ACHN (cell line): ENCODE measurements around the gene XCL2.

ENCODE experiments used
- DNase-seq: peaks from one replicate; pipeline ENCODE4 v3.0.0-alpha.2; 2015
- in situ Hi-C: cut with HindIII; loops from 2 replicates; pipeline ENCODE4 v1.10.0; 2017; ENCODE audit warnings: low sequenced_read_pairs, low pct_ligation_motif_present, low pct_unique_long_range_greater_than_20kb

The XCL2 gene

GRCh38 chr1:168498956-168499687, 44.7 kb downstream of the XCL2 start:
- no peak for DNase-seq
- in situ Hi-C loops, result no loop called here

DNA sequence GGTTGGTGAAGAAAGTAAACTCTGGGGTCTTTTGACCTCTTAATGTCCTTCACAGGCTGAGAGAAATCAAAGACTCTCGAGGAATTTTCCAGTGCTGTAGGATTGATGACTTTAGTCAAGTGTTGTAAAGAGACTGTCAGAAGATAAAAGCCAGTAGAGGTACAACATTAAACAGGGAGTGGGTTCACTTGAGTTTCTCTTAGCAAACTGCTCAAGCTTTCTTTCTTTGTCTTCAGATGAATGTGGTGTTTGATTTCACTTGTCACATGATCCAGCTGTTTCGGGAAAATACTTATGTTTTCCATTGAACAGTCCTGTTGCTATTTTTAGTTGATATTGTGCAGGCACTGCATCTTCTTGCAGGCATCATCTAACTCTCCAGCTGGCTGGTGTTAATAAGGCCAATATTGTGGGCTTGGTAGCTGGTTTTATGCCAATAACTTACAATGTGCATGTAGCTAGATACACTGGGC, 45.6 kb downstream of the XCL2 start:
- in situ Hi-C loops, result no loop called here
- no peak for DNase-seq

DNA sequence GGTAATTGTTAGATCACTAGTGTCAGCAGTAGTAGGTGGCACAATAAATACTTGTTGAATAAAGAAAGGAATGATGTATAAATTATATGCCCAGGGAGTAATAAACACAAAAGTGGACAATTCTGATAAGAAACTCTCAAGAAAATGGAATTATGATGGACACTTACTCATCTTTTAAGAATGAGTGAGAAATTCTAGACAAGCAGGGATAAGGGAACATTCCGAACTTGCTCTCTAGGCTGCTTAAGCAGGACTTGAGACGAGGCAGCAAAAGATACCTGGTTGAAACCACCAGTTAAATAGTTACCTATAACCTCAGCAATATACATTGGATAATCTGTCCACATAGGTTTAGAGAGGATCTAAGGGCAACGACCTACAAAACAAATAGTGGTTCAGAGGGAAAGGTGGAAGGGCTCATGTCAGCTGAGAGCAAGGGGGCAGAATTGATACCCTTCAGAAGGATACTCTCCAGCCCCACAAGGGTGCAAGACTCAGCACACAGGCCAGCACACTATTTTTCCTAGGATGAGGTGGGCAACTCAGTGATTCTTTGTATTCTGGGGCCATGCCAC, 46.3 kb downstream of the XCL2 start:
- in situ Hi-C loops, result no loop called here
- no peak for DNase-seq

DNA sequence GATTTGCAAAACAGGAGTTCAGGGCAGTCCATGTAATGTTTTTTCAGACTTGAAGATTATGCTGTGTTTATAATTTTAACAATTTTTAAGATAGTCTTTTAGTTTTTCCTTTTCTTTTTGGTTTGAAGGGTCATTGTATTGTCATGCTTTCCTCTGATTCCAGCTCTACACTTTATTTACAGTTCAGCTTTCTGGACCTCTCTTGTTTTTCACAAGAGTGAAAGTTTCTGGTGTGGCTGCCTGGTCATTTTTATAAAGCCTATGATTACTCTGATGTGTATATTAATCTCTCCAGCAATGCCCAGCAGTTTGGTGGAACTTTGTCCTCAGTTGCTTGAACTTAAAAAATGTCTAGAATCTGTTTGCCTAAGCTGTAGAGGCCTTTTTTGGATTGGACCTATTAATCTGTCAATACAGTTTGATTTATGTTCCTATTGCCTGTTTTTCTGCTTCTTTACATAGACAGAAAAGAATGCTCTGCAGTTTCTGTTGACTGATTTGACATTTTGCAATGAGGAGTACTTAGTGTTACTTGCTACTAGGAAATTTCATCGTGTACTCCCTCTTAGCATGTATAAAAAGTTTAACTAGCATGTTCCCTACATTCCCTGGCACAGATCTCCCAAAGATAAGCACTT, 52.2 kb downstream of the XCL2 start:
- no peak for DNase-seq
- in situ Hi-C loops, result no loop called here
